NT2/D1 (cell line): ENCODE measurements around the gene TRIM71.

Experiments
- SUZ12 ChIP-seq: IDR thresholded peaks from 2 replicates; pipeline ENCODE4 v1.6.1; 2011; ENCODE audit not compliant: insufficient read length, insufficient read depth; ENCODE audit errors: extremely low read depth
- YY1 ChIP-seq: IDR thresholded peaks from 2 replicates; pipeline ENCODE4 v1.6.1; 2011; ENCODE audit not compliant: insufficient read length, insufficient read depth
- ZNF274 ChIP-seq: IDR thresholded peaks from 2 replicates; pipeline ENCODE4 v1.6.1; 2011; ENCODE audit warnings: mild to moderate bottlenecking, low read depth, low read length

- TF ChIP-seq YY1 (no peak), SUZ12 (no peak), ZNF274 (no peak)
Observed at GRCh38 chr3:32937331-32937730, 119.5 kb downstream of the TRIM71 start.
